GM12872 (cell line): ENCODE results near the gene FAM219B.

ENCODE experiments used
- CTCF ChIP-seq: IDR thresholded peaks from 3 replicates; pipeline ENCODE4 v1.5.1; 2011; ENCODE audit warnings: low read depth, mild to moderate bottlenecking, low read length, moderate library complexity; ENCODE audit not compliant: insufficient read depth

Gene FAM219B

GRCh38 chr15:74913041-74913440, 6.4 kb upstream of the FAM219B start:
- TF ChIP-seq CTCF, result no peak

- no peak for TF ChIP-seq CTCF
These were observed 2.0 kb upstream of the FAM219B start for GRCh38 chr15:74908635-74909034.

GRCh38 chr15:74907163-74907870, 666 bp upstream of the FAM219B start:
- no peak for TF ChIP-seq CTCF

GRCh38 chr15:74906067-74906449, 593 bp downstream of the FAM219B start:
- no peak for TF ChIP-seq CTCF

GRCh38 chr15:74904190-74904805, 2.4 kb downstream of the FAM219B start:
- no peak for TF ChIP-seq CTCF

- no peak for TF ChIP-seq CTCF
These were observed 3.0 kb downstream of the FAM219B start for GRCh38 chr15:74903676-74904075.

- peak; percentile 9; the same call in 1 of the 3 replicates for TF ChIP-seq CTCF
These were observed 4.2 kb downstream of the FAM219B start for GRCh38 chr15:74902295-74903075.
